Liver (tissue), 3 donors: ENCODE measurements around the gene TMEM140.

Experiments used
- EGR1 ChIP-seq, 2 donors: IDR thresholded peaks; 2 replicates each; pipeline ENCODE4 v1.6.1; 2016 to 2018; ENCODE audit warnings: antibody characterized with exemption in 2 of 2, low read depth in 2 of 2
- FOXA1 ChIP-seq: IDR thresholded peaks from 2 replicates; pipeline ENCODE4 v1.6.1; 2016; ENCODE audit warnings: antibody characterized with exemption
- GABPA ChIP-seq, 2 donors: IDR thresholded peaks in 1 of 2; conservative IDR thresholded peaks in 1 of 2; 2 replicates each; pipeline ENCODE4 v1.6.1; 2016; ENCODE audit warnings: antibody characterized with exemption in 2 of 2, mild to moderate bottlenecking in 1 of 2, moderate library complexity in 1 of 2
- JUND ChIP-seq, 2 donors: IDR thresholded peaks; 2 replicates each; pipeline ENCODE4 v1.6.1; 2016; ENCODE audit warnings: antibody characterized with exemption in 2 of 2
- RXRA ChIP-seq, 2 donors: IDR thresholded peaks; 2 replicates each; pipeline ENCODE4 v1.6.1; 2017 to 2018; ENCODE audit warnings: antibody characterized with exemption in 2 of 2, mild to moderate bottlenecking in 1 of 2
- SP1 ChIP-seq: IDR thresholded peaks from 2 replicates; pipeline ENCODE4 v1.6.1; 2018; ENCODE audit warnings: antibody characterized with exemption, mild to moderate bottlenecking
- TAF1 ChIP-seq: conservative IDR thresholded peaks from 2 replicates; pipeline ENCODE4 v1.6.1; 2016; ENCODE audit warnings: antibody characterized with exemption, mild to moderate bottlenecking
- TF ChIP-seq, protein P1 (sequence below): fragments of 150-350 bp; IDR thresholded peaks from 2 replicates; pipeline ENCODE4 v1.5.1; 2017; ENCODE audit warnings: improper control_type of control experiment, low read depth, low read length; ENCODE audit not compliant: missing input control
- TF ChIP-seq, protein P2 (sequence below): IDR thresholded peaks from 2 replicates; pipeline ENCODE4 v1.6.1; 2016; ENCODE audit warnings: antibody characterized with exemption, mild to moderate bottlenecking
- TF ChIP-seq, protein P3 (sequence below): IDR thresholded peaks from 2 replicates; pipeline ENCODE4 v1.6.1; 2016; ENCODE audit warnings: antibody characterized with exemption
- TF ChIP-seq, protein P4 (sequence below): IDR thresholded peaks from 2 replicates; pipeline ENCODE4 v1.6.1; 2016; ENCODE audit warnings: antibody characterized with exemption
- donor health status: healthy.
- donor health status: healthy.

DNA sequence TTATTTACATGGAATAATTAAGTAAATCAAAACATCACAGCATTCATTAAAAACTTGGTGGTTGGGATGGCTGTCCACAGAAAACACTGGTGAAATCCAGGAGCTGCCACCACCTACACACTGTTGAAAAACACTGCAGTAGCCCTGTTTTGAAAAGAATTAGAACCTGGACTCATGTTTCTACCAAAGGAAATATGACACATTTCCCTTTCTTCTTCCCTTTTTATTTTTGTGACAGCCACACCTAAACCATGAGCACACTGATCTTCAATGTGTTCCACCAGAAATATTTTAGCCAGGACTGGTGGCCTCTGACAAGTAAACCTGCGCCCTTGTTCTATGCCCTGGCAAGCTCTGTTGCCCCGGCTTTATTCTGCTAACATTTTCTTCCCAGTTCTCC lies 3.3 kb downstream of the TMEM140 start:
- TF ChIP-seq, protein P1, sequence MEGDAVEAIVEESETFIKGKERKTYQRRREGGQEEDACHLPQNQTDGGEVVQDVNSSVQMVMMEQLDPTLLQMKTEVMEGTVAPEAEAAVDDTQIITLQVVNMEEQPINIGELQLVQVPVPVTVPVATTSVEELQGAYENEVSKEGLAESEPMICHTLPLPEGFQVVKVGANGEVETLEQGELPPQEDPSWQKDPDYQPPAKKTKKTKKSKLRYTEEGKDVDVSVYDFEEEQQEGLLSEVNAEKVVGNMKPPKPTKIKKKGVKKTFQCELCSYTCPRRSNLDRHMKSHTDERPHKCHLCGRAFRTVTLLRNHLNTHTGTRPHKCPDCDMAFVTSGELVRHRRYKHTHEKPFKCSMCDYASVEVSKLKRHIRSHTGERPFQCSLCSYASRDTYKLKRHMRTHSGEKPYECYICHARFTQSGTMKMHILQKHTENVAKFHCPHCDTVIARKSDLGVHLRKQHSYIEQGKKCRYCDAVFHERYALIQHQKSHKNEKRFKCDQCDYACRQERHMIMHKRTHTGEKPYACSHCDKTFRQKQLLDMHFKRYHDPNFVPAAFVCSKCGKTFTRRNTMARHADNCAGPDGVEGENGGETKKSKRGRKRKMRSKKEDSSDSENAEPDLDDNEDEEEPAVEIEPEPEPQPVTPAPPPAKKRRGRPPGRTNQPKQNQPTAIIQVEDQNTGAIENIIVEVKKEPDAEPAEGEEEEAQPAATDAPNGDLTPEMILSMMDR: no peak
- TF ChIP-seq TAF1: no peak
- no peak for TF ChIP-seq JUND (IDR thresholded peaks at IDR 0.05)
- no peak for TF ChIP-seq SP1
- TF ChIP-seq, protein P2, sequence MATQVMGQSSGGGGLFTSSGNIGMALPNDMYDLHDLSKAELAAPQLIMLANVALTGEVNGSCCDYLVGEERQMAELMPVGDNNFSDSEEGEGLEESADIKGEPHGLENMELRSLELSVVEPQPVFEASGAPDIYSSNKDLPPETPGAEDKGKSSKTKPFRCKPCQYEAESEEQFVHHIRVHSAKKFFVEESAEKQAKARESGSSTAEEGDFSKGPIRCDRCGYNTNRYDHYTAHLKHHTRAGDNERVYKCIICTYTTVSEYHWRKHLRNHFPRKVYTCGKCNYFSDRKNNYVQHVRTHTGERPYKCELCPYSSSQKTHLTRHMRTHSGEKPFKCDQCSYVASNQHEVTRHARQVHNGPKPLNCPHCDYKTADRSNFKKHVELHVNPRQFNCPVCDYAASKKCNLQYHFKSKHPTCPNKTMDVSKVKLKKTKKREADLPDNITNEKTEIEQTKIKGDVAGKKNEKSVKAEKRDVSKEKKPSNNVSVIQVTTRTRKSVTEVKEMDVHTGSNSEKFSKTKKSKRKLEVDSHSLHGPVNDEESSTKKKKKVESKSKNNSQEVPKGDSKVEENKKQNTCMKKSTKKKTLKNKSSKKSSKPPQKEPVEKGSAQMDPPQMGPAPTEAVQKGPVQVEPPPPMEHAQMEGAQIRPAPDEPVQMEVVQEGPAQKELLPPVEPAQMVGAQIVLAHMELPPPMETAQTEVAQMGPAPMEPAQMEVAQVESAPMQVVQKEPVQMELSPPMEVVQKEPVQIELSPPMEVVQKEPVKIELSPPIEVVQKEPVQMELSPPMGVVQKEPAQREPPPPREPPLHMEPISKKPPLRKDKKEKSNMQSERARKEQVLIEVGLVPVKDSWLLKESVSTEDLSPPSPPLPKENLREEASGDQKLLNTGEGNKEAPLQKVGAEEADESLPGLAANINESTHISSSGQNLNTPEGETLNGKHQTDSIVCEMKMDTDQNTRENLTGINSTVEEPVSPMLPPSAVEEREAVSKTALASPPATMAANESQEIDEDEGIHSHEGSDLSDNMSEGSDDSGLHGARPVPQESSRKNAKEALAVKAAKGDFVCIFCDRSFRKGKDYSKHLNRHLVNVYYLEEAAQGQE: no peak
- TF ChIP-seq, protein P3, sequence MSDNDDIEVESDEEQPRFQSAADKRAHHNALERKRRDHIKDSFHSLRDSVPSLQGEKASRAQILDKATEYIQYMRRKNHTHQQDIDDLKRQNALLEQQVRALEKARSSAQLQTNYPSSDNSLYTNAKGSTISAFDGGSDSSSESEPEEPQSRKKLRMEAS: no peak
- TF ChIP-seq GABPA (IDR thresholded peaks at IDR 0.05 in 1 of 2, conservative IDR thresholded peaks at IDR 0.05 in 1 of 2): no peak
- TF ChIP-seq, protein P4, sequence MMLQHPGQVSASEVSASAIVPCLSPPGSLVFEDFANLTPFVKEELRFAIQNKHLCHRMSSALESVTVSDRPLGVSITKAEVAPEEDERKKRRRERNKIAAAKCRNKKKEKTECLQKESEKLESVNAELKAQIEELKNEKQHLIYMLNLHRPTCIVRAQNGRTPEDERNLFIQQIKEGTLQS: no peak
- TF ChIP-seq EGR1 (IDR thresholded peaks at IDR 0.05; ENCODE audit: low read depth in 2 of 2): no peak
- no peak for TF ChIP-seq FOXA1
- no peak for TF ChIP-seq RXRA (IDR thresholded peaks at IDR 0.05)
